ENCODE data around the gene SCFD2. TPM values are rescaled to one million over a fixed set of nuclear protein-coding genes. Genes with fewer than 3 reads are reported as not detected.
"Not testable (repeated sequence)": the region's sequence is repeated elsewhere in the genome, so short reads cannot be mapped to it uniquely, and the experiment has no call there.

The SCFD2 gene
- total and polyA plus RNA-seq, 4 donors, result 4.3 to 28.8 (median 7.4) TPM

DNA sequence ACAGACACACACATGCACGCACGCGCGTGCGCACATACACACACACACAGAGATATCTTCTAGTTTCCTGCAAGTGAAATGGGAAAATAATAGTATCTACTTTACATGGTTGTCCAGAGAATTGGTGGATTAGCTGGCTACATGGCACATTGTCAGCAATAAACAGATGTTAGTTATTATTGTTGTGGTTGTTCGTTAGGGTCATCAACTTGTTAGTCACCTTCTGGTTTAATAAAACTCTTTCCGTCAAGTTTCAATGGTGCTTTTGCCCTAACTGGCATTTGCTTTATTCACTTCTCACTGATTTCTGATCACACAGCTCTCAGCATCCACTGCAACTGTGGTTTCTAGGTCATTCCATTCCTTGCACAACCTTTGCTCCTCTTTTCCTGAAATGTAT lies 529.2 kb downstream of the SCFD2 start:
- Histone ChIP-seq H3K36me3 (ENCODE audit: control insufficient read depth in 4 of 4, insufficient read depth in 3 of 4, low read depth in 1 of 4, low read length in 3 of 4) (no peaks in the 10 kb centered on the region), H3K9ac (ENCODE audit: low read depth in 1 of 2, low read length in 2 of 2) (no peak overlapping the region), H3K27me3 (ENCODE audit: control insufficient read depth in 4 of 4, insufficient read depth in 4 of 4, low read length in 3 of 4) (no peaks in the 10 kb centered on the region), H3K4me1 (ENCODE audit: control insufficient read depth in 4 of 4, insufficient read depth in 4 of 4, low read length in 3 of 4) (no peaks in the 10 kb centered on the region), H3K9me3 (ENCODE audit: control insufficient read depth in 4 of 4, low read length in 3 of 4) (no peaks in the 10 kb centered on the region), H3K4me3 (ENCODE audit: low read depth in 1 of 3, low read length in 3 of 3) (no peak overlapping the region), H3K27ac (ENCODE audit: low read depth in 1 of 2, low read length in 2 of 2) (no peak overlapping the region)
- TF ChIP-seq RAD21 (IDR thresholded peaks at IDR 0.05) (no peak), FOXA2 (IDR thresholded peaks at IDR 0.05) (no peak), JUND (IDR thresholded peaks at IDR 0.05) (no peak), NR2F2 (IDR thresholded peaks at IDR 0.05) (no peak), EGR1 (IDR thresholded peaks at IDR 0.05; ENCODE audit: low read depth in 2 of 2) (no peak), HNF4G (IDR thresholded peaks at IDR 0.05) (no peak)
- TF ChIP-seq, protein P1, sequence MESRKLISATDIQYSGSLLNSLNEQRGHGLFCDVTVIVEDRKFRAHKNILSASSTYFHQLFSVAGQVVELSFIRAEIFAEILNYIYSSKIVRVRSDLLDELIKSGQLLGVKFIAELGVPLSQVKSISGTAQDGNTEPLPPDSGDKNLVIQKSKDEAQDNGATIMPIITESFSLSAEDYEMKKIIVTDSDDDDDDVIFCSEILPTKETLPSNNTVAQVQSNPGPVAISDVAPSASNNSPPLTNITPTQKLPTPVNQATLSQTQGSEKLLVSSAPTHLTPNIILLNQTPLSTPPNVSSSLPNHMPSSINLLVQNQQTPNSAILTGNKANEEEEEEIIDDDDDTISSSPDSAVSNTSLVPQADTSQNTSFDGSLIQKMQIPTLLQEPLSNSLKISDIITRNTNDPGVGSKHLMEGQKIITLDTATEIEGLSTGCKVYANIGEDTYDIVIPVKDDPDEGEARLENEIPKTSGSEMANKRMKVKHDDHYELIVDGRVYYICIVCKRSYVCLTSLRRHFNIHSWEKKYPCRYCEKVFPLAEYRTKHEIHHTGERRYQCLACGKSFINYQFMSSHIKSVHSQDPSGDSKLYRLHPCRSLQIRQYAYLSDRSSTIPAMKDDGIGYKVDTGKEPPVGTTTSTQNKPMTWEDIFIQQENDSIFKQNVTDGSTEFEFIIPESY (IDR thresholded peaks at IDR 0.05), result no peak
- DNase-seq (ENCODE audit: low spot score), result no peak
- WGBS, result 96% methylated on average over 7 of the region's 7 CpGs

DNA sequence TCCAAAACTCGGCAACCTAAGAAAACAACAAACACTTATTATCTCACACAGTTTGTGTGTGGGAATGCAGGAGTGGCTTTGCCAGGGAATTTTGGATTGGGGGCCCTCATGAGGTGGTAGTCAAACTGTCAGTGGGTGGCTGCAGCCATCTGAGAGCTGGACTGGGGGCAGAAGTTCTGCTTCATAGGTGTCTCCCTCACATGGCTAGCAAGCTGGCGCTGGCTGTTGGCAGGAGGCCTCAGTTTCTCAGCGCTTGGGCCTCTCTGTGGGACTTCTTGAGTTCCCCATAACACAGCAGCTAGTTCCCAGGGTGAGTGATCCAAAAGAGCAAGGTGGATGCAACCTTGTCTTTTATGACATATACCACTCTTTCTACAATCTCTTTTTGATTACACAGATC lies 529.7 kb downstream of the SCFD2 start:
- Histone ChIP-seq H3K27ac (ENCODE audit: low read depth in 1 of 2, low read length in 2 of 2) (no peak overlapping the region), H3K36me3 (ENCODE audit: control insufficient read depth in 4 of 4, insufficient read depth in 3 of 4, low read depth in 1 of 4, low read length in 3 of 4) (no peaks in the 10 kb centered on the region), H3K4me3 (ENCODE audit: low read depth in 1 of 3, low read length in 3 of 3) (no peak overlapping the region), H3K9me3 (ENCODE audit: control insufficient read depth in 4 of 4, low read length in 3 of 4) (no peaks in the 10 kb centered on the region), H3K27me3 (ENCODE audit: control insufficient read depth in 4 of 4, insufficient read depth in 4 of 4, low read length in 3 of 4) (no peaks in the 10 kb centered on the region), H3K4me1 (ENCODE audit: control insufficient read depth in 4 of 4, insufficient read depth in 4 of 4, low read length in 3 of 4) (no peaks in the 10 kb centered on the region), H3K9ac (ENCODE audit: low read depth in 1 of 2, low read length in 2 of 2) (no peak overlapping the region)
- WGBS, result 92% methylated on average over 3 of the region's 3 CpGs
- DNase-seq (ENCODE audit: low spot score), result no peak
- TF ChIP-seq, protein P1 (IDR thresholded peaks at IDR 0.05), result no peak
- TF ChIP-seq RAD21 (IDR thresholded peaks at IDR 0.05) (no peak), SP1 (IDR thresholded peaks at IDR 0.05) (no peak)
- TF ChIP-seq, protein P2, sequence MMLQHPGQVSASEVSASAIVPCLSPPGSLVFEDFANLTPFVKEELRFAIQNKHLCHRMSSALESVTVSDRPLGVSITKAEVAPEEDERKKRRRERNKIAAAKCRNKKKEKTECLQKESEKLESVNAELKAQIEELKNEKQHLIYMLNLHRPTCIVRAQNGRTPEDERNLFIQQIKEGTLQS (IDR thresholded peaks at IDR 0.05), result no peak

DNA sequence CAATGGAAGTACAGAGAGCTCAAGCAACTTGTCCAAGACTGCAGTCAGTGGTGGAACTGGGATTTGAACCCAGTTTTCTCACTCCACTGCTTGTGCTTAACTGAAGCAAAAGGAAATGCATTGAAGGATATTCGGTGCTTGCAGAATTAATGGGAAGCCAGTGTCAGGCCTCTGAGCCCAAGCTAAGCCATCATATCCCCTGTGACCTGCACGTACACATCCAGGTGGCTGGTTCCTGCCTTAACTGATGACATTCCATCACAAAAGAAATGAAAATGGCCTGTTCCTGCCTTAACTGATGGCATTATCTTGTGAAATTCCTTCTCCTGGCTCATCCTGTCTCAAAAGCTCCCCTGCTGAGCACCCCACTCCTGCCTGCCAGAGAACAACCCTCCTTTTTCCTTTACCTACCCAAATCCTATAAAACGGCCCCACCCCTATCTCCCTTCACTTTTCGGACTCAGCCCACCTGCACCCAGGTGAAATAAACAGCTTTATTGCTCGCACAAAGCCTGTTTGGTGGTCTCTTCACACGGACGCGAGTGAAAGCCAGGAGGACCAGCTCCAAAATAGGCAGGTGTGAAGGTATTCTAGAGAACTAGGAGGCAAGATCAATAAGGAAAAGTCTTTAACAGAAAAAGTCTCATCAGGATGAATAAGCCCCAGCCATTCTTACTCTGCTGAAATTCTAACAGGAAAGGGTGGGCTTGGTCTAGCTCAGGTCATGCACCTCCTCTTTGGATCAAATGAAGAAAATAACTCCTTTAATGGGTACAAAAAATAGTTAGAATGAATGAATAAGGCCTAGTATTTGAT lies 531.0 kb downstream of the SCFD2 start:
- DNase-seq (ENCODE audit: low spot score); H3K4me3 ChIP-seq (ENCODE audit: low read depth in 1 of 3, low read length in 3 of 3); H3K27me3 ChIP-seq (ENCODE audit: control insufficient read depth in 4 of 4, insufficient read depth in 4 of 4, low read length in 3 of 4); H3K4me1 ChIP-seq (ENCODE audit: control insufficient read depth in 4 of 4, insufficient read depth in 4 of 4, low read length in 3 of 4); H3K36me3 ChIP-seq (ENCODE audit: control insufficient read depth in 4 of 4, insufficient read depth in 3 of 4, low read depth in 1 of 4, low read length in 3 of 4); H3K9me3 ChIP-seq (ENCODE audit: control insufficient read depth in 4 of 4, low read length in 3 of 4); H3K9ac ChIP-seq (ENCODE audit: low read depth in 1 of 2, low read length in 2 of 2); H3K27ac ChIP-seq (ENCODE audit: low read depth in 1 of 2, low read length in 2 of 2): not testable (repeated sequence)
- 89% methylated on average over 8 of the region's 8 CpGs for WGBS
